Lower leg skin (tissue), 4 donors: ENCODE data around the gene PANX1. TPM values are rescaled to one million over a fixed set of nuclear protein-coding genes. Genes with fewer than 3 reads are reported as not detected.

Experiments used
- DNase-seq, 2 donors: peaks; one replicate each; pipeline ENCODE4 v3.0.0-alpha.2; 2019; ENCODE audit warnings: low spot score in 2 of 2
- H3K4me3 ChIP-seq: fragments of 200-600 bp; sonication (generic); 2 replicates; pipeline ENCODE4 v1.5.1; 2017; ENCODE audit warnings: mild to moderate bottlenecking, low read depth; ENCODE audit not compliant: poor library complexity, severe bottlenecking
- POLR2A ChIP-seq, 2 donors: fragments of 450-650 bp; IDR thresholded peaks; one replicate each; pipeline ENCODE4 v1.6.1; 2016 to 2017; ENCODE audit warnings: antibody characterized with exemption in 2 of 2, mild to moderate bottlenecking in 1 of 2, moderate library complexity in 1 of 2
- WGBS, 2 donors: methylation state at CpG; one replicate each; pipeline ENCODE4 v1.1.5; 2018; 5-methylcytosine and 5-hydroxymethylcytosine counted together
- intact Hi-C: fragments of 100-400 bp; cut with DNase I; formaldehyde crosslinking; loops from one replicate; pipeline ENCODE4 v1.15.0; 2023; ENCODE audit warnings: low total_unique reads
- total RNA-seq, 4 donors: library from RNA; depleted of rRNA; stranded (reverse); fragments of >200 nt; gene quantifications; one replicate each; pipeline ENCODE4 v1.1.0, GENCODE V29; 2016
- TF ChIP-seq, protein P1 (sequence below), 3 donors: fragments of 450-650 bp; IDR thresholded peaks; one replicate each; pipeline ENCODE4 v1.5.1; 2016; ENCODE audit warnings: antibody characterized with exemption in 3 of 3, mild to moderate bottlenecking in 3 of 3, moderate library complexity in 2 of 3

PANX1 gene
- total RNA-seq, 4 donors from 2014 or later, result 15.1 to 27.7 (median 21.6) TPM

DNA sequence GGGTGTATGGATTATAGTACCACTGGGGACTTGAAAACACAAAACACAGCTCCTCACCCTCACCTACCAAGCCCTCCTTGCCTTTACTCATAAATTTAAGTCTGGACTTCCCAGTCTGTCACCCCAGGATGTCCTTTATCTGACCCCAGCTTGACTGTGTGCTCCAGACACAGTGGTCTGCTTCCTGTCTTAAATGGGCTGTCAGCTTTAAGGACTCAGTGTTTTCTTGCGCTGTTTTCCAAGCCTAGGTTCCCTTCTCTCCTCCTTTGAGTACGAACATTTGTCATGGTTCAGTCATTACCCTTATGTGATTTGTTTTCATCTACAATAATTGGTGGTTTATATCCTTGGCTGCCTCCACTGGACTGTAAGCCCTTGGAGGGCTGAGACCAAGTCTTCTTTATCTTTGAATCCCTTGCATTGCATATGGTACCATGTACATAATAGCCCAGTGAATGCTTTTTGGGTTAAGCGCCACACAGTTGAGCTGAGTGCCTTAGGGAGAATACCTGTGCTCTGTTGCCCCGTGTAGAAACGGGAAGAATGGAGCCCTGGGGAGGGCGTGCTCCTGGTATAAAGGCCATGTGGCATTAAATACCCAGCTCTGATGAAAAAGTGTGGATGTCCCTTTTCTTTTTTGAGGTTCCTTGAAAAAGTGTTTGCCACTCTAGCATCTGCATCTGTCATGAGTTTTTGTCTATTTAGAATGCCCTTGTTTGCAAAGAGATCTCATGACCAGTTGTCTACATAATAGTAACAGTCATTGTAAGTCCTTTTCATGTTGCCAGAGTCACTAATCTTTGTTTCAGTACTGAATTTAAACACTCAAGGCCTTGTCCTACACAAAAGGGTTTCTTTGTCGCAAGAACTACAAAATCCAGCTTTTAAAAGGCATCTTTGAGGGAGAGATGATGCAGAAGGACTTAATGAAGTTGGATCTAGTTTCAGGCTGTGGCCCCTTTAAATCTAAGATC, 14.0 kb downstream of the PANX1 start:
- 81 to 86% methylated on average over 7 of the region's 7 CpGs for WGBS, 2 donors
- TF ChIP-seq POLR2A (IDR thresholded peaks at IDR 0.05), result no peak
- TF ChIP-seq, protein P1, sequence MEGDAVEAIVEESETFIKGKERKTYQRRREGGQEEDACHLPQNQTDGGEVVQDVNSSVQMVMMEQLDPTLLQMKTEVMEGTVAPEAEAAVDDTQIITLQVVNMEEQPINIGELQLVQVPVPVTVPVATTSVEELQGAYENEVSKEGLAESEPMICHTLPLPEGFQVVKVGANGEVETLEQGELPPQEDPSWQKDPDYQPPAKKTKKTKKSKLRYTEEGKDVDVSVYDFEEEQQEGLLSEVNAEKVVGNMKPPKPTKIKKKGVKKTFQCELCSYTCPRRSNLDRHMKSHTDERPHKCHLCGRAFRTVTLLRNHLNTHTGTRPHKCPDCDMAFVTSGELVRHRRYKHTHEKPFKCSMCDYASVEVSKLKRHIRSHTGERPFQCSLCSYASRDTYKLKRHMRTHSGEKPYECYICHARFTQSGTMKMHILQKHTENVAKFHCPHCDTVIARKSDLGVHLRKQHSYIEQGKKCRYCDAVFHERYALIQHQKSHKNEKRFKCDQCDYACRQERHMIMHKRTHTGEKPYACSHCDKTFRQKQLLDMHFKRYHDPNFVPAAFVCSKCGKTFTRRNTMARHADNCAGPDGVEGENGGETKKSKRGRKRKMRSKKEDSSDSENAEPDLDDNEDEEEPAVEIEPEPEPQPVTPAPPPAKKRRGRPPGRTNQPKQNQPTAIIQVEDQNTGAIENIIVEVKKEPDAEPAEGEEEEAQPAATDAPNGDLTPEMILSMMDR (IDR thresholded peaks at IDR 0.05), result no peak
- no peak for DNase-seq

DNA sequence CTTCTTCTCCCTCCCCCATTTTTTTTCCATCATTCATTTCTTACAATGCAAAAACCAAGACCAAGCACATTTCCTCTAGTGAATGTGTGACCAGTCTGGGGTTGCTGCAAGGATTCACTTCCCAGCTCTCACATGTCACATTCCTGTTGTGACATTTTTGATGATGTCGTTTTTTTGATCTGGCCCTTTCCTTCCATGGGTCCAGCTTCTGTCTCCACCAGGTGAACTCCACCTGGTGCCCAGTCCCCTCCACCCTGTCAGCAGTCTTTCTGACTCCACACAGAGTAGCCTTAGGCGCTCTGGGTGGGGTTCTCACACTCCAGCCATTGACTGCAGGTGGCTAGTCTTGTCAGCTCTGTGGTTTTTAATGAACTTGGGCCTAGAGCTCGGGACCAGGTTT, 15.6 kb downstream of the PANX1 start:
- no peak for DNase-seq
- TF ChIP-seq, protein P1 (IDR thresholded peaks at IDR 0.05), result no peak
- no peak for TF ChIP-seq POLR2A (IDR thresholded peaks at IDR 0.05)
- H3K4me3 ChIP-seq, result no peak overlapping the region
- WGBS, 2 donors, result 76 to 81% methylated on average over 3 of the region's 3 CpGs
- intact Hi-C loops, result no loop called here

More for the DNA sequence above, 14.0 kb downstream of the PANX1 start:
- intact Hi-C loops, result no loop called here
- H3K4me3 ChIP-seq, result no peak overlapping the region

DNA sequence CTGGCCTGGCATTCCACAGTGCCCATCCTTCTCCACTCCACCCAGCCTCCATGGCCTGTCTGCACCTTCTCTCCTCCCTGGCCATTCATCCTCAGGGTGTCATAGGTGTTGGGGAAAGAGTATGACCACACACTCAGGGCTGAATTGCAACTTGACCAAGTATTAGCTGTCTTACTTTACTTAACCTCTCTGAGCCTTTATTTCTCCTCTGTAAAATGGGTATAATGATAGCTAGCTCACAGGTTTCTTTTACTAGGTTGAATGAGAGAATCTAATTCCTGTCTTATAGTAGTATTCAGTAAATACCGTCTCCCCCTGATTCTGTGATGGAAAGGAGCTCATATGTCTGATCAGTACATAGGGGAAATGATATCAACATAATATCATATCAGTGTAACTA, 16.0 kb downstream of the PANX1 start:
- WGBS, 2 donors, result 87 to 100% methylated on average over 1 of the region's 1 CpG
- no peak overlapping the region for H3K4me3 ChIP-seq
- intact Hi-C loops, result no loop called here
- TF ChIP-seq, protein P1 (IDR thresholded peaks at IDR 0.05), result no peak
- no peak for TF ChIP-seq POLR2A (IDR thresholded peaks at IDR 0.05)
- DNase-seq, result no peak

DNA sequence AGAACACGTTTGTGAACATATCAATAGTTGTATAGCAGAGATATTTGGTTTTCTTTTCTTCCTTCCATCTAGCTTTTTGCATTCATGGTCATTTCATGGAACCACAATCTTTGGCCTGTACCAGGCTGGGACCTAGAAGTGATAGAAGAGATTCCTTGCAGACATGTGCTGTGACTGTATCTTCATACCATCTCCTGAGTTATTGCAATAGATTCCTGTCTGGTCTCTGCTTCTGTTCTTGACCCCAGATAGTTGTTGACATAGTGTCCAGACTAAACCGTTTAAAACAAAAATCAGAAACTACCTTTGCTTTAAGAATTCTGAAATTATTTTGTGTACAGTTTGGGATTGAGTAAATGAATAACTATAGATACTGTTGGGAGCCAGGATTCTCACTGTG, 16.8 kb downstream of the PANX1 start:
- intact Hi-C loops, result no loop called here
- 73 to 81% methylated on average over 2 of the region's 2 CpGs for WGBS, 2 donors
- H3K4me3 ChIP-seq, result no peak overlapping the region
- no peak for DNase-seq
- no peak for TF ChIP-seq POLR2A (IDR thresholded peaks at IDR 0.05)
- TF ChIP-seq, protein P1 (IDR thresholded peaks at IDR 0.05), result no peak

DNA sequence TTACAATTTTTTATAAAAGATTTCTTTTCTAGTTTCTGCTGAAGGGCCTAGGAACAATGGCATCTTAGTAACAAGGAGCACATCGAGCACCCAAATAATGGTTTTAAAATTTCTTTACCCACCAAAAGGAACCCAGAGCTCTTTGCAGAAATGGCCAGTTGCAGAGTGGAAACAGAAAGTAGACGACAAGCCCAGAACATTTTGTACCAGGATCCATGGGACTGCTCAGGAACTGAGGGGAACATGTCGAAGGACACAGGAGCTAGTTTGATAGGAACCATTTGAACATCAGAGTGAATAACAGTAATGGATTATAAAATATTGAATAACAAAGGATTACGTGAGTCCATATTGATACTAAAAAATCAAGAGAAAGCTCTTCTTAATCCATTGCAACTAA, 17.3 kb downstream of the PANX1 start:
- intact Hi-C loops, result no loop called here
- DNase-seq, result no peak
- no peak for TF ChIP-seq POLR2A (IDR thresholded peaks at IDR 0.05)
- TF ChIP-seq, protein P1 (IDR thresholded peaks at IDR 0.05), result no peak
- no peak overlapping the region for H3K4me3 ChIP-seq
- WGBS, 2 donors, result 87 to 96% methylated on average over 4 of the region's 4 CpGs
